IMR-90 (cell line): ENCODE results near the gene FNDC3B. TPM values are rescaled to one million over a fixed set of nuclear protein-coding genes. Genes with fewer than 3 reads are reported as not detected.

Experiments
- ATAC-seq: fragments of 200-7000 bp; cut with Tn5 transposase; 2 replicates; pipeline ENCODE4 v1.9.1; 2020; ENCODE audit warnings: low read depth, mild to moderate bottlenecking, moderate library complexity
- BruUV-seq: library from RNA; stranded (reverse); fragments of 400-500 nt; replicated peaks from 2 replicates; lab custom pipeline; 2021; lab: Mats Ljungman, UMichigan
- CTCF ChIA-PET: fragments of 300-600 bp; formaldehyde crosslinking; extraction: SDS; loops from one replicate; lab custom pipeline; 2021; ENCODE audit warnings: antibody characterized with exemption; lab: Yijun Ruan, JAX
- POLR2A ChIA-PET: fragments of 300-600 bp; sonication (Branson Sonifier 250); formaldehyde crosslinking; loops from one replicate; lab custom pipeline; 2022; ENCODE audit warnings: antibody characterized with exemption; ENCODE audit not compliant: unreplicated experiment; lab: Charles Lee
- DNase-seq: peaks from one replicate; pipeline ENCODE4 v3.0.0; 2013
- H2AFZ ChIP-seq: replicated peaks from 2 replicates; pipeline ENCODE3; 2013; ENCODE audit warnings: low read length, mild to moderate bottlenecking; ENCODE audit not compliant: poor library complexity
- H2AK5ac ChIP-seq: 2 replicates; pipeline ENCODE4 v1.6.1; 2013; ENCODE audit warnings: low read depth, low read length, inconsistent platforms
- H2AK9ac ChIP-seq: replicated peaks from 2 replicates; pipeline ENCODE3; 2013; ENCODE audit warnings: mild to moderate bottlenecking, low read depth, low read length, moderate library complexity; ENCODE audit not compliant: poor library complexity
- H2BK120ac ChIP-seq: 2 replicates; pipeline ENCODE4 v1.6.1; 2013; ENCODE audit warnings: low read depth, low read length, inconsistent platforms
- H2BK15ac ChIP-seq: 3 replicates; pipeline ENCODE4 v1.6.1; 2013; ENCODE audit warnings: low read depth, low read length, inconsistent platforms
- H2BK20ac ChIP-seq: 2 replicates; pipeline ENCODE4 v1.6.1; 2013; ENCODE audit warnings: low read depth, mild to moderate bottlenecking, inconsistent platforms, low read length, moderate library complexity
- H2BK5ac ChIP-seq: 2 replicates; pipeline ENCODE4 v1.6.1; 2013; ENCODE audit warnings: mild to moderate bottlenecking, low read depth, low read length, inconsistent platforms; ENCODE audit not compliant: poor library complexity, severe bottlenecking
- H3K14ac ChIP-seq: replicated peaks from 2 replicates; pipeline ENCODE4 v1.6.1; 2013; ENCODE audit warnings: low read depth, low read length, inconsistent platforms
- H3K18ac ChIP-seq: 2 replicates; pipeline ENCODE4 v1.6.1; 2013; ENCODE audit warnings: low read depth, low read length, control low read depth
- H3K23ac ChIP-seq: 2 replicates; pipeline ENCODE4 v1.6.1; 2013; ENCODE audit warnings: low read depth, low read length, inconsistent platforms
- H3K27ac ChIP-seq: 2 replicates; pipeline ENCODE4 v1.5.1; 2013; ENCODE audit warnings: mild to moderate bottlenecking, control low read depth, low read length; ENCODE audit not compliant: insufficient read depth
- H3K27me3 ChIP-seq: 2 replicates; pipeline ENCODE4 v1.6.1; 2013; ENCODE audit warnings: low read length; ENCODE audit not compliant: control insufficient read depth, insufficient read depth
- H3K36me3 ChIP-seq: 2 replicates; pipeline ENCODE4 v1.6.1; 2013; ENCODE audit warnings: low read length, mixed read lengths; ENCODE audit not compliant: control insufficient read depth, insufficient read depth
- H3K4ac ChIP-seq: 2 replicates; pipeline ENCODE4 v1.6.1; 2013; ENCODE audit warnings: low read depth, low read length, inconsistent platforms
- H3K4me1 ChIP-seq: 2 replicates; pipeline ENCODE4 v1.6.1; 2013; ENCODE audit warnings: low read length, mixed read lengths; ENCODE audit not compliant: control insufficient read depth, insufficient read depth
- H3K4me2 ChIP-seq: 2 replicates; pipeline ENCODE4 v1.6.1; 2013; ENCODE audit warnings: low read depth, mild to moderate bottlenecking, control low read depth, low read length, moderate library complexity
- H3K4me3 ChIP-seq: 2 replicates; pipeline ENCODE4 v1.5.1; 2013; ENCODE audit warnings: low read depth, mild to moderate bottlenecking, control low read depth, low read length, moderate library complexity; ENCODE audit not compliant: insufficient read depth
- H3K56ac ChIP-seq: 2 replicates; pipeline ENCODE4 v1.6.1; 2013; ENCODE audit warnings: low read length, inconsistent platforms; ENCODE audit not compliant: insufficient read depth; ENCODE audit errors: extremely low read depth
- H3K79me1 ChIP-seq, 2 experiments: 2 replicates each; pipeline ENCODE4 v1.6.1; 2013; ENCODE audit warnings: low read length in 2 of 2, inconsistent platforms in 1 of 2, low read depth in 1 of 2
- H3K9ac ChIP-seq: 2 replicates; pipeline ENCODE4 v1.6.1; 2013; ENCODE audit warnings: low read depth, low read length, control low read depth
- H3K9me1 ChIP-seq: 2 replicates; pipeline ENCODE4 v1.6.1; 2013; ENCODE audit warnings: low read length, inconsistent platforms; ENCODE audit not compliant: insufficient read depth
- H3K9me3 ChIP-seq: 2 replicates; pipeline ENCODE4 v1.6.1; 2013; ENCODE audit warnings: low read length; ENCODE audit not compliant: control insufficient read depth, insufficient read depth
- H4K20me1 ChIP-seq: 2 replicates; pipeline ENCODE4 v1.6.1; 2013; ENCODE audit warnings: low read length, inconsistent platforms; ENCODE audit not compliant: insufficient read depth
- H4K5ac ChIP-seq: 2 replicates; pipeline ENCODE4 v1.6.1; 2013; ENCODE audit warnings: mild to moderate bottlenecking, low read depth, low read length, control low read depth
- H4K8ac ChIP-seq, 2 experiments: 2 replicates each; pipeline ENCODE4 v1.6.1; 2013; ENCODE audit warnings: low read depth in 2 of 2, low read length in 2 of 2, control low read depth in 1 of 2, inconsistent platforms in 1 of 2
- H4K91ac ChIP-seq: 2 replicates; pipeline ENCODE4 v1.6.1; 2013; ENCODE audit warnings: low read depth, low read length, inconsistent platforms; ENCODE audit not compliant: insufficient read depth
- FOS ChIP-seq: fragments of 150-350 bp; IDR thresholded peaks from 2 replicates; pipeline ENCODE4 v1.6.1; 2016; ENCODE audit warnings: low read depth, low read length
- MAZ ChIP-seq: IDR thresholded peaks from 2 replicates; pipeline ENCODE4 v1.6.1; 2012; ENCODE audit warnings: low read depth, mild to moderate bottlenecking, low read length, improper control_type of control experiment, moderate library complexity, borderline replicate concordance
- MXI1 ChIP-seq: IDR thresholded peaks from 2 replicates; pipeline ENCODE4 v1.6.1; 2012; ENCODE audit warnings: low read depth, mild to moderate bottlenecking, low read length, moderate library complexity, borderline replicate concordance
- POLR2A ChIP-seq: IDR thresholded peaks from 2 replicates; pipeline ENCODE4 v1.6.1; 2012; ENCODE audit warnings: mild to moderate bottlenecking, low read depth, low read length
- RAD21 ChIP-seq: IDR thresholded peaks from 2 replicates; pipeline ENCODE4 v1.6.1; 2012; ENCODE audit warnings: low read length, improper control_type of control experiment
- RCOR1 ChIP-seq: IDR thresholded peaks from 2 replicates; pipeline ENCODE4 v1.6.1; 2012; ENCODE audit warnings: mild to moderate bottlenecking, low read length, improper control_type of control experiment; ENCODE audit not compliant: insufficient replicate concordance
- RFX5 ChIP-seq: IDR thresholded peaks from 2 replicates; pipeline ENCODE4 v1.8.0; 2012; ENCODE audit warnings: low read depth, mild to moderate bottlenecking, low read length, moderate library complexity
- USF2 ChIP-seq: fragments of 150-350 bp; IDR thresholded peaks from 2 replicates; pipeline ENCODE4 v1.6.1; 2017; ENCODE audit warnings: mild to moderate bottlenecking, antibody characterized with exemption, low read length, low read depth
- WGBS, 2 experiments: methylation state at CpG; one replicate each; pipeline versions ENCODE4 v1.1.5 to v1.1.7; 2013; ENCODE audit warnings: missing lambda C conversion rate in 2 of 2; ENCODE audit not compliant: insufficient read length in 1 of 2; ENCODE audit errors: extremely low coverage in 2 of 2; 5-methylcytosine and 5-hydroxymethylcytosine counted together
- dilution Hi-C: fragments of 300-500 bp; cut with HindIII; formaldehyde crosslinking; loops from one replicate; pipeline ENCODE4 v1.14.3; 2018; ENCODE audit warnings: low sequenced_read_pairs; ENCODE audit not compliant: unreplicated experiment
- in situ Hi-C: fragments of 300-500 bp; cut with MboI; formaldehyde crosslinking; loops from 3 replicates; pipeline ENCODE4 v1.14.3; 2019; ENCODE audit warnings: low sequenced_read_pairs, inconsistent platforms, mixed read lengths
- intact Hi-C: fragments of 100-400 bp; cut with micrococcal nuclease; formaldehyde crosslinking; loops from 2 replicates; pipeline ENCODE4 v1.10.0; 2022
- polyA plus RNA-seq, 3 experiments: library from polyadenylated mRNA; depleted of rRNA; stranded (reverse); fragments of >200 nt; gene quantifications; 2 replicates each; pipeline ENCODE4 v1.2.3, GENCODE V29; 2012; ENCODE audit warnings: low replicate concordance in 1 of 3
- total RNA-seq: library from RNA; depleted of rRNA; stranded (reverse); fragments of >200 nt; gene quantifications from 2 replicates; pipeline ENCODE4 v1.2.3, GENCODE V29; 2012

The FNDC3B gene
- total and polyA plus RNA-seq, 2 of the 4 experiments (the other 2 are of a cell fraction), result 23.9 to 150 TPM

GRCh38 chr3:172154768-172155664 lies 115.6 kb downstream of the FNDC3B start (continued):
- TF ChIP-seq USF2, result no peak

GRCh38 chr3:172155897-172156585 lies 116.7 kb downstream of the FNDC3B start:
- TF ChIP-seq MXI1 (no peak), RAD21 (no peak), FOS (no peak), RCOR1 (no peak), RFX5 (no peak), POLR2A (no peak), MAZ (no peak), USF2 (no peak)
- CTCF ChIA-PET, result interaction anchor here (1.0 kb wide), 1 partner anchor 10 kb away, joined by 3 read pairs; no protein-coding TSS in a partner anchor
- Histone ChIP-seq H4K5ac (no peak overlapping the region; the same call in 1 of the 2 replicates), H3K56ac (no peak overlapping the region), H3K23ac (no peak overlapping the region), H3K14ac (0 out of 2 replicates have a peak overlapping the region, but pooled peaks have one; percentile 25), H3K4me1 (peaks cover 27% of the 10 kb centered on the region), H2BK15ac (no peak overlapping the region), H3K9me3 (no peaks in the 10 kb centered on the region), H3K18ac (peak overlapping the region; percentile 0), H2BK5ac (peak overlapping the region; percentile 5), H3K9me1 (peaks cover 26% of the 10 kb centered on the region), H2BK120ac (no peak overlapping the region), H2BK20ac (no peak overlapping the region), H3K79me1 (peaks cover 33 to 79% of the 10 kb centered on the region in 2 experiments), H2AK9ac (peak overlapping the region; percentile 35), H2AFZ (no peak overlapping the region), H3K27me3 (no peaks in the 10 kb centered on the region), H3K4me3 (no peak overlapping the region), H3K4me2 (no peak overlapping the region), H4K91ac (no peak overlapping the region), H3K36me3 (no peaks in the 10 kb centered on the region), H4K20me1 (peaks cover 77% of the 10 kb centered on the region), H4K8ac (no peak overlapping the region), H3K4ac (0 out of 2 replicates have a peak overlapping the region, but pooled peaks have one; percentile 7), H3K9ac (no peak overlapping the region), H2AK5ac (peak overlapping the region; percentile 63; the same call in 1 of the 2 replicates), H3K27ac (peak overlapping the region; percentile 17; the same call in 1 of the 2 replicates)
- in situ Hi-C loops (no loop called here), intact Hi-C loops (no loop called here), dilution Hi-C loops (no loop called here)
- 100% methylated on average over 2 of the region's 8 CpGs; no CpG with 5 or more reads in 1 of the 2 experiments for WGBS, 2 experiments
- BruUV-seq, result no TSS peak
- DNase-seq (no peak), ATAC-seq (no peak)
- POLR2A ChIA-PET, result interaction anchor here (0.7 kb wide), 1 partner anchor 51 kb away, joined by 3 read pairs; no protein-coding TSS in a partner anchor
